C4-2B (cell line): ENCODE measurements around the gene IQSEC2.

Source experiments
- H3K27ac ChIP-seq: fragments of 450-650 bp; 2 replicates; pipeline ENCODE4 v1.5.1; 2017
- ZFX ChIP-seq: fragments of 450-650 bp; IDR thresholded peaks from 2 replicates; pipeline ENCODE4 v1.6.1; 2017
- TF ChIP-seq, protein P1 (sequence below): fragments of 450-650 bp; conservative IDR thresholded peaks from 2 replicates; pipeline ENCODE4 v1.5.1; 2017; ENCODE audit warnings: mild to moderate bottlenecking

IQSEC2 gene

DNA sequence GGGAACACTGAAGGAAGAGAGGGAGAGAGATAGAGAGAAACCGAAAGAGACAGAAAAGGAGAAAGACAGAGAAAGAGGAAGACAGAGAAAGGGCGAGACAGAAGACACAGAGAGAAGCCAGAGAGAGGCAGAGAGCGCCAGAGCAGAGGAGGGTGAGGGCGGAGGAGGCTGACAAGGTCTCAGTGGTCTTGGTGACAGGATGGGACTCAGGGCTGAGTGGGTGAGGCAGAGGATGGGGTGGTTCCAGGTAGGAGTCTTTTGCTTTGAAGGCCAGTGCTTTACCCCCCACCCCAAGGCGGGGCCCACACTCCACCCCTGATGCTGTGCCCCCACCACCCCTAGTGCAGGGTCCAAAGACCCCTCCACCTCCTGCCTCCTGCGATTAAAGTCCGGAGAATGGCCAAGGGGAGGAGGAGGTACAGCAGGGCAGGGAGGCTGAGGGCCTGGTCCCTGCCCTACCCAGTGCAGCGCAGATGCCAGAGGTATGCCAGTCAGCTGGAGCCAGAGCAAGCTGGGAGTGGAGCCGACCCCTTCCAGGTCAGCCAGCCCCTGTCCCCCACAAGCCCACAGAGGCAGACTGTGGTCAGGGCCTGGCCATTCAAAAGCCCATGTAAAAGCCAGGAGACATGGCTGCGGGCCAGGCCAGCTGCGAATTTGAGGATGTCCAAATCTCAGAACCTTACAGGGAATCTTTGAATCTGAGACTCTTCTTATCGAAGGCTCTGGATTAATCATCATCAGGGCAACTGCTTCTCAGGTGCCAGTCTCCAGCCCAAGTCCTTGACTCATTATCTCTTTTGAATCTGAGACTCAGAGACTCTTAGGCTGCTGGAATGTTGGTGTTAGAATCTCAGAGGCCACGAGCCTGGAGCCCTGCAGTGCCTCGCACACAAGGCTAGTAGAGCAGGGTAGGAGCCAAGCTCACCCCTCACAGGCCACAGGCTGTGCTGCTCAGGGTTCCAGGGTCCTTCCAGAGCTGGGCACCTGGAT is 758 bp downstream of the IQSEC2 start:
- H3K27ac ChIP-seq = peak overlapping the region; percentile 93
- TF ChIP-seq, protein P1, sequence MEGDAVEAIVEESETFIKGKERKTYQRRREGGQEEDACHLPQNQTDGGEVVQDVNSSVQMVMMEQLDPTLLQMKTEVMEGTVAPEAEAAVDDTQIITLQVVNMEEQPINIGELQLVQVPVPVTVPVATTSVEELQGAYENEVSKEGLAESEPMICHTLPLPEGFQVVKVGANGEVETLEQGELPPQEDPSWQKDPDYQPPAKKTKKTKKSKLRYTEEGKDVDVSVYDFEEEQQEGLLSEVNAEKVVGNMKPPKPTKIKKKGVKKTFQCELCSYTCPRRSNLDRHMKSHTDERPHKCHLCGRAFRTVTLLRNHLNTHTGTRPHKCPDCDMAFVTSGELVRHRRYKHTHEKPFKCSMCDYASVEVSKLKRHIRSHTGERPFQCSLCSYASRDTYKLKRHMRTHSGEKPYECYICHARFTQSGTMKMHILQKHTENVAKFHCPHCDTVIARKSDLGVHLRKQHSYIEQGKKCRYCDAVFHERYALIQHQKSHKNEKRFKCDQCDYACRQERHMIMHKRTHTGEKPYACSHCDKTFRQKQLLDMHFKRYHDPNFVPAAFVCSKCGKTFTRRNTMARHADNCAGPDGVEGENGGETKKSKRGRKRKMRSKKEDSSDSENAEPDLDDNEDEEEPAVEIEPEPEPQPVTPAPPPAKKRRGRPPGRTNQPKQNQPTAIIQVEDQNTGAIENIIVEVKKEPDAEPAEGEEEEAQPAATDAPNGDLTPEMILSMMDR = no peak
- no peak for TF ChIP-seq ZFX

DNA sequence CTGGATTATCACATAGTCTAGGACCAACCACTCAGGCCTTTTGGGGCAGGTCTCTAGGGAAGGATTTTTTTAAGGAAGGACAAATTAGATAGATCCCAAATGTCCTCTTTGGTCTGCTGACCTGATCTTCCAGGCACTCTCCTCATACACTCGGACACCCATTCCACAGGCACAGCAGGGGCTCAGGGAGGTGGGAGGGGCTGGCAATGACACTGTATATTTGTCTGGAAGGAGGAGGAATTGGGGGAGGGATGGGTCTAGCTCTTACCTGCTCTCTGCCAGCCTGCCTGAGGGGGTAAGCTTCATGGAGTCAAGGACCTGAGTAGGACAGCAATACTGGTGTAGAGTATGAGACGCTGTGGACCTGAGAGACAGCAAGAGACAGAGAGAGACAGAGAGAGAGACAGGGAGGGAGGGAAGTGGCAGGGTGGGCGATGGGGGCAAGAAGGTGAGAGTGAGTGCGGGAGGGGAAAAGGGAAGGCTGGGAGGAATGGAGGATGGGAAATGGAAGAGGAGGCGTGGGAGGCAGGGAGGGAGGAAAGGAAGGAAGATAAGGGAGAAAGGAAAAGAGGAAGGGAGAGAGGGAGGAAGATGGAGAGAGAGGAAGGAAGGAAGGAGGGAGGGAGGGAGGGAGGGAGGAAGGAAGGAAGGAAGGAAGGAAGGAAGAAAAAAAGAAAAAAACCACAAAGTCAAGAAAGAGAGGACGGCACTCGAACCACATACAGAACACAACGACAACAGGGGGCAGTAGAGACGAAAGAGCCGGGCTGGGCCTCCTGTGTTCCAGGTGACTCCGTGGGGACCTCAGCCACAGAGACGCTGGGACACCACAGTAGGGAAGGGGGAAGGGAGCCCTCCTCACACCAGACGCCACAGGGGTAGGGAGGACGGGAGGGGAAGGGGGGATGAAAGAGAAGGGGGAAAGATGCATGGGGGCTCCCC is 1.8 kb downstream of the IQSEC2 start:
- H3K27ac ChIP-seq = peak overlapping the region; percentile 93
- TF ChIP-seq, protein P1 = no peak
- no peak for TF ChIP-seq ZFX

DNA sequence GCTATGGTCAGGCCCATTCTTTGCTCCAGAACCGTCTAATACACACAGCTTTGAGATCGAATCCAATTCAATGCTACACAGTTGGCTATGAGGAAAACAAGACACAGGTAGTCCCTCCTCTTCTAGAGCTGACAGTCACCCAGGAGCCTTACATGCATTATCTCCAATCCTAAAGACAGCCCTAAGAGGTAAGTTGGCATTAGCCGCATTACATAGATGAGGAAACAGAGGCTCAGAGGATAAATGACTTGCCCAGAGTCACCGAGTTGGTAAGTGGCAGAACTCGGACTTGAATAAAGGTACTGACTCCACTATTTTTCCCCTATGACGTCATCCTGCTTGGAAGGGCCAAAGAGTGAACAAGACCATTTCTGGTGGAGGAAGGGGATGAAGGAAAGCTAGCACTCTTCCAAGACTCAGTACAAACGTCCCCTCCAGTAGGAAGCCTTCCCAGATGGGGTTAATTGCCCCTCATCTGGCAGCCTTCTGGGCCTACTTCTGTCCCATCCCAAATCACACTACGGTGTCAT is 8.5 kb downstream of the IQSEC2 start:
- TF ChIP-seq, protein P1 = no peak
- no peak for TF ChIP-seq ZFX
- no peak overlapping the region for H3K27ac ChIP-seq

DNA sequence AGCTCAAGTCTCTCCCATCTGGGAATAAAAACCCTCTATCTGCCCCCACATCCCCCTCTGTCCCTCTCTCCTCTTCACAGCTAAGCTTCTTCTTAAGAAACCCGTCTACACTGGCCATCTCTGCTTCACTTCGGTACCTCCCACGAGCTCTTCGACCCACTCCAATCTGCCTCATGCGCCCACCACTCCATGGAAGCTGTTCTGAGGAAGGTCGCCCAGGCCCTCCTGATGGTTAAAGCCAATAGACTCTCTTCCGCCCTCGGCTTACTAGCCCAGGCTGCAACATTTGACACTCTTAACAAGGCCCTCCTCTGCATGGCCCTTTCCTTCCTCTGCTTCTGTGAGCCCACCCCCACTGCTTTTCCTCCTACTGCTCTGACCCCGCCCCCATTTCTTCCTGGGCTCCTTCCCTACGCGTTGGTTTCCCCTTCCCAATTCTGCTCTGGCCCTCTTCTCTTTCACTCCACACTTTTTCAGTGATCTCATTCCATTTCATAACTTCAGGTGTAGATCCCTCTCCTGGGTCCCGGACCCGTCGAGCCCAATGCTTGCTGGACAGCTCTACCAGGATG is 11.8 kb downstream of the IQSEC2 start:
- H3K27ac ChIP-seq = no peak overlapping the region
- no peak for TF ChIP-seq ZFX
- TF ChIP-seq, protein P1 = no peak

DNA sequence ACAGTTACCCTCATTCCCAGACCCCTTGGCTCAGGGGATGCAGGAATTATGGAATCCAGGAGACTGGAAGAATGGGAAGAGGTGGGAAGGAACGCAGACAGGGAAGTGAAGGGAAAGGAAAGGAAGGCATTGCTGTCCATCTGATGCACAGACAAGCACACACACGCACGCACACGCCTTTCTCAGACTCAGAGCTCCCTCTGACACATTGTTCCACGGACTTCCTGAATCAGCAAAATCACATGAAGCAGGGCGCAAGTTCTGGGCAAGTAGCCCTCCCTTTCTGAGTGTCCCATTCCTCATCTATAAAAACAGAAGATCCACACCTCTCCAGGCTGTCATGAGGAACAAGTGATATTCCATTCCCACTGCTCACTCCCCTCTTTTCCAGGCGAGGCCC is 13.2 kb downstream of the IQSEC2 start:
- H3K27ac ChIP-seq = no peak overlapping the region
- TF ChIP-seq, protein P1 = no peak
- no peak for TF ChIP-seq ZFX

DNA sequence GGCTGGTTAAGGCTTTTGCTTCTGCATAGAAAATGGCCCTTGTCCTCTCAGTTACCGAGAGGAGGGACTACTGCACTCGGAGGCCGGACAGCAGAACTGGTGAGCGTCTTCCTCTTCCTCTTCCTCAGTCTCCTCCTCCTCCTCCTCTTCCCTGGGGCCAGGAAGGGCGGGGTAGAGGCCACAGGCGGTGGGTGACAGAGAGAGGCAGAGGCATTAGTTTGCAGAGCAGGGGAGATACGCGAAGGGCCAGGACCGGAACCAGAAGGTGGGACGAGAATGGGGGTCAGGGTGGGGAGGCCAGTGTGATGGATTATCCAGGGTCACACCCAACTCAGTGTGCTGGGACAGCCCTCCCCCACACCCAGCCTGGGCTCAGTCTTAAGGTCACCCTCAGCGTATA is 14.5 kb downstream of the IQSEC2 start:
- TF ChIP-seq, protein P1 = no peak
- TF ChIP-seq ZFX = no peak
- H3K27ac ChIP-seq = no peak overlapping the region
